C1 segment of cervical spinal cord (tissue), 14 donors: ENCODE measurements around the gene HSBP1.

Source experiments
- DNase-seq, 14 donors: peaks; one replicate each; lab custom pipeline; 2025; lab: John Stamatoyannopoulos, UW

Gene HSBP1

GRCh38 chr16:83807710-83808572 lies at the start of gene HSBP1:
TSS of gene HSBP1 (plus strand) at chr16:83807978. CDS start at chr16:83808077, 99 bp downstream.
- peak; percentile 20 to 91 (median 84) for DNase-seq

GRCh38 chr16:83762141-83762991 lies 45.4 kb upstream of the HSBP1 start:
- peak in 1 of 14 donors; percentile 27 for DNase-seq

GRCh38 chr16:83762992-83763358 lies 44.8 kb upstream of the HSBP1 start:
- DNase-seq, result no peak

GRCh38 chr16:83768986-83769385 lies 38.8 kb upstream of the HSBP1 start:
- no peak for DNase-seq

GRCh38 chr16:83769397-83770008 lies 38.3 kb upstream of the HSBP1 start:
- DNase-seq, result no peak

- peak in 7 of 14 donors; percentile 12 to 60 (median 39) for DNase-seq
These were observed 36.4 kb upstream of the HSBP1 start for GRCh38 chr16:83771306-83771942.

GRCh38 chr16:83772806-83773205 lies 35.0 kb upstream of the HSBP1 start:
- DNase-seq, result peak in 6 of 14 donors; percentile 3 to 42 (median 24)

GRCh38 chr16:83774066-83774465 lies 33.7 kb upstream of the HSBP1 start:
- DNase-seq, result no peak

GRCh38 chr16:83776944-83777343 lies 30.8 kb upstream of the HSBP1 start:
- no peak for DNase-seq

GRCh38 chr16:83779886-83780285 lies 27.9 kb upstream of the HSBP1 start:
- no peak for DNase-seq

- DNase-seq, result no peak
These were observed 22.3 kb upstream of the HSBP1 start for GRCh38 chr16:83785455-83785854.

- no peak for DNase-seq
These were observed 18.0 kb upstream of the HSBP1 start for GRCh38 chr16:83789642-83790401.

- no peak for DNase-seq
These were observed 15.9 kb upstream of the HSBP1 start for GRCh38 chr16:83791916-83792315.

GRCh38 chr16:83792391-83792790 lies 15.4 kb upstream of the HSBP1 start:
- no peak for DNase-seq

- DNase-seq, result no peak
These were observed 14.6 kb upstream of the HSBP1 start for GRCh38 chr16:83793179-83793578.

- DNase-seq, result no peak
These were observed 12.8 kb upstream of the HSBP1 start for GRCh38 chr16:83794860-83795554.

GRCh38 chr16:83797013-83797412 lies 10.8 kb upstream of the HSBP1 start:
- no peak for DNase-seq

GRCh38 chr16:83799336-83799735 lies 8.4 kb upstream of the HSBP1 start:
- no peak for DNase-seq

GRCh38 chr16:83802135-83802534 lies 5.6 kb upstream of the HSBP1 start:
- DNase-seq, result no peak

GRCh38 chr16:83802554-83803205 lies 5.1 kb upstream of the HSBP1 start:
- no peak for DNase-seq
